MCF 10A (cell line): ENCODE data around the gene TYR. TPM values are rescaled to one million over a fixed set of nuclear protein-coding genes. Genes with fewer than 3 reads are reported as not detected.

Source experiments
- Bru-seq: library from RNA; stranded (reverse); fragments of 400-500 nt; gene quantifications from one replicate; lab custom pipeline; 2021; lab: Mats Ljungman, UMichigan
- BruChase-seq, 2 experiments: library from RNA; stranded (reverse); fragments of 400-500 nt; gene quantifications; one replicate each; lab custom pipeline; 2021; lab: Mats Ljungman, UMichigan
- BruUV-seq: library from RNA; stranded (reverse); fragments of 400-500 nt; replicated peaks from 2 replicates; lab custom pipeline; 2021; lab: Mats Ljungman, UMichigan
- CTCF ChIA-PET: fragments of 300-600 bp; sonication (Branson Sonifier 250); formaldehyde crosslinking; extraction: SDS; loops from one replicate; lab custom pipeline; 2021; ENCODE audit warnings: antibody characterized with exemption, inconsistent platforms; lab: Yijun Ruan, JAX
- POLR2A ChIA-PET: fragments of 300-600, 350-650 bp; sonication (Branson Sonifier 250); formaldehyde crosslinking; extraction: SDS; loops from one replicate; lab custom pipeline; 2020; ENCODE audit warnings: antibody characterized with exemption, inconsistent platforms; lab: Yijun Ruan, JAX
- DNase-seq: peaks from one replicate; pipeline ENCODE4 v3.0.0-alpha.2; 2018; ENCODE audit not compliant: unreplicated experiment
- H3K27ac Mint-ChIP-seq: one replicate; pipeline ENCODE4 v1.8.0; 2022; ENCODE audit warnings: mild to moderate bottlenecking, low read depth, mixed read lengths; ENCODE audit not compliant: unreplicated experiment
- H3K27me3 Mint-ChIP-seq: one replicate; pipeline ENCODE4 v1.8.0; 2022; ENCODE audit warnings: mixed read lengths; ENCODE audit not compliant: insufficient read depth, unreplicated experiment
- H3K36me3 Mint-ChIP-seq: one replicate; pipeline ENCODE4 v1.8.0; 2022; ENCODE audit warnings: mild to moderate bottlenecking, moderate library complexity, mixed read lengths; ENCODE audit not compliant: insufficient read depth, unreplicated experiment
- H3K4me1 Mint-ChIP-seq: one replicate; pipeline ENCODE4 v1.8.0; 2022; ENCODE audit warnings: mixed read lengths; ENCODE audit not compliant: insufficient read depth, unreplicated experiment
- H3K4me3 Mint-ChIP-seq: one replicate; pipeline ENCODE4 v1.8.0; 2022; ENCODE audit warnings: mild to moderate bottlenecking, moderate library complexity, mixed read lengths; ENCODE audit not compliant: unreplicated experiment
- H3K9me3 Mint-ChIP-seq: one replicate; pipeline ENCODE4 v1.8.0; 2022; ENCODE audit warnings: mixed read lengths; ENCODE audit not compliant: unreplicated experiment
- CTCF ChIP-seq: fragments of 200-600 bp; IDR thresholded peaks from one replicate; pipeline ENCODE4 v1.8.0; 2022; ENCODE audit warnings: antibody characterized with exemption, mild to moderate bottlenecking; ENCODE audit not compliant: unreplicated experiment
- intact Hi-C: fragments of 100-400 bp; cut with micrococcal nuclease; formaldehyde crosslinking; loops from 2 replicates; pipeline ENCODE4 v1.14.1; 2022
- long read RNA-seq: library from polyadenylated mRNA; stranded (forward); transcript quantifications from one replicate; pipeline ENCODE4 v2.0.0, GENCODE V29; 2022
- total RNA-seq: library from RNA; stranded (reverse); gene quantifications from 2 replicates; pipeline ENCODE4 v1.2.3, GENCODE V29; 2022

The TYR gene
- total RNA-seq (not detected in 2 replicates), Bru-seq, nascent RNA (not detected), BruChase-seq, experiment 1, labeled RNA remaining after a 6-hour chase (not detected), BruChase-seq, experiment 2, labeled RNA remaining after a 2-hour chase (not detected)
- long read RNA-seq = 0 reads

- H3K36me3 Mint-ChIP-seq = no peaks in the 10 kb centered on the region
- TF ChIP-seq CTCF = no peak
- ChIA-PET POLR2A (no interaction called here), CTCF (no interaction called here)
- no peak for DNase-seq
- peaks cover 55% of the 10 kb centered on the region for H3K27me3 Mint-ChIP-seq
- intact Hi-C loops = loop anchor here (10.0 kb wide), 1 partner anchor 57 kb away; no protein-coding TSS in a partner anchor
- H3K4me1 Mint-ChIP-seq = no peaks in the 10 kb centered on the region
- H3K9me3 Mint-ChIP-seq = no peaks in the 10 kb centered on the region
- no peak within 1 kb of the TSS for H3K4me3 Mint-ChIP-seq
- no TSS peak for BruUV-seq
- no peak within 1 kb of the TSS for H3K27ac Mint-ChIP-seq
These were observed at the start of gene TYR for GRCh38 chr11:89177691-89178231. TSS of gene TYR (plus strand) at chr11:89177875. CDS start at chr11:89177954, 79 bp downstream.

GRCh38 chr11:89136606-89137005, 41.1 kb upstream of the TYR start:
- BruUV-seq = no TSS peak
- CTCF ChIA-PET = no interaction called here
- TF ChIP-seq CTCF = no peak

GRCh38 chr11:89147229-89147628, 30.4 kb upstream of the TYR start:
- DNase-seq = no peak
- BruUV-seq = no TSS peak
- Mint-ChIP-seq H3K9me3 (no peaks in the 10 kb centered on the region), H3K36me3 (no peaks in the 10 kb centered on the region), H3K4me1 (no peaks in the 10 kb centered on the region), H3K27me3 (peaks cover 71% of the 10 kb centered on the region), H3K4me3 (no peak overlapping the region), H3K27ac (no peak overlapping the region)
- intact Hi-C loops = no loop called here
- ChIA-PET POLR2A (no interaction called here), CTCF (no interaction called here)
- no peak for TF ChIP-seq CTCF

More at GRCh38 chr11:89136606-89137005, 41.1 kb upstream of the TYR start:
- Mint-ChIP-seq H3K4me1 (no peaks in the 10 kb centered on the region), H3K9me3 (no peaks in the 10 kb centered on the region), H3K27ac (no peak overlapping the region), H3K27me3 (peaks cover 51% of the 10 kb centered on the region), H3K4me3 (no peak overlapping the region), H3K36me3 (no peaks in the 10 kb centered on the region)
- POLR2A ChIA-PET = no interaction called here
- intact Hi-C loops = no loop called here
- DNase-seq = no peak

- Mint-ChIP-seq H3K4me3 (no peak overlapping the region), H3K36me3 (no peaks in the 10 kb centered on the region), H3K9me3 (no peaks in the 10 kb centered on the region), H3K27me3 (peaks cover 21% of the 10 kb centered on the region), H3K27ac (no peak overlapping the region), H3K4me1 (no peaks in the 10 kb centered on the region)
- CTCF ChIA-PET = no interaction called here
- TF ChIP-seq CTCF = no peak
- POLR2A ChIA-PET = interaction anchor here (0.6 kb wide), 1 partner anchor 18 kb away, joined by 3 read pairs; no protein-coding TSS in a partner anchor
- no TSS peak for BruUV-seq
- intact Hi-C loops = no loop called here
- DNase-seq = no peak
These were observed 17.7 kb upstream of the TYR start for GRCh38 chr11:89159974-89160373.
